NCI-H1436 (cell line): ENCODE results near the gene TF.

Source experiments
- DNase-seq: peaks from one replicate; lab custom pipeline; 2025; lab: John Stamatoyannopoulos, UW

Gene TF

DNA sequence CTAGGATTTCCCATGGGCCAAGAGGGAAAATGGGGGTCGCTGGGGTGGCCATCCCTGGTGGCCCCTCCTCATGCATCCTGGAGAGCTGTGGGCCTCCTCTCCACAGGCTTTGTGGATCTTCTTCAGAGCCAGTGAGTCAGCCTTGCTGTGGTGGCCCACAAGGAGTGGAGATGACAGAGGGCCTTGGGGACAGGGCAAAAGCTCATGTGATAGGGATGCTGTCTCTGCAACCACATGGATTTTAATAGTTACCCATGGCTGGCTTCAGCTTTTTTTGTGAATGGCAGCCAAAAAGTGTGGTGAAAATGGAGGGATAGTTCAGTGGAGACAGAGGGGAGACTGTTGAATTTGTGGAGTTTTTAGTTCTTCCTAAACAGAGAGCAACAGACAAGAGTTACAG, 1.2 kb downstream of the TF start:
- DNase-seq: no peak

DNA sequence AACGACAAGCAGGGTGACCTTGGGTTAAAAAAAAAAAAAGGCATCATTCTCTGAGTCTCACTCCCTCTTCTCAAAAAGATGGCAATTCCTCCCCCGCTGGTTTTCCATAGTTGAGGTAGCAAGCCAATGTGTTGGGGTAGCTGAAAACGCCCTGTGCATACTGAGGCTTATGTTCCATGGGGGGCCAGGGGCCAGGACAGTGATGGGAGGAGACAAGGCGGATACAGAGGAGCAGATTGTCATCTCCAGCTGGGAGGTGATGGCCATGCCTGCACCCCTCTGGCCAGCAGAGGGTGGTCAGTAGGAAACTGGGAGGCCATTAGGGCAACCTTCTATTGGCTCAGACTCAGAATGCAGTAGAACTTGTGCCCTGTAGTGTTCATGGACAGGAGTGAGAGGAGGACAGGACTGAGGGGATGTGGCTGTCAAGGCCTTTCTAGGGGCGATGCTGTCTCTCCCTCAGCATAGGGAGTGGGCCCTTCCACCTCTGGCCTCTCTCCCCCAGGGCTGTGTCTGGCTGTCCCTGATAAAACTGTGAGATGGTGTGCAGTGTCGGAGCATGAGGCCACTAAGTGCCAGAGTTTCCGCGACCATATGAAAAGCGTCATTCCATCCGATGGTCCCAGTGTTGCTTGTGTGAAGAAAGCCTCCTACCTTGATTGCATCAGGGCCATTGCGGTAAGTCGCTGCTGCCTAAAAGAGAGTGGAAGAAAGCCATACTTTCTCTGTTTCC, 1.9 kb downstream of the TF start:
- no peak for DNase-seq

DNA sequence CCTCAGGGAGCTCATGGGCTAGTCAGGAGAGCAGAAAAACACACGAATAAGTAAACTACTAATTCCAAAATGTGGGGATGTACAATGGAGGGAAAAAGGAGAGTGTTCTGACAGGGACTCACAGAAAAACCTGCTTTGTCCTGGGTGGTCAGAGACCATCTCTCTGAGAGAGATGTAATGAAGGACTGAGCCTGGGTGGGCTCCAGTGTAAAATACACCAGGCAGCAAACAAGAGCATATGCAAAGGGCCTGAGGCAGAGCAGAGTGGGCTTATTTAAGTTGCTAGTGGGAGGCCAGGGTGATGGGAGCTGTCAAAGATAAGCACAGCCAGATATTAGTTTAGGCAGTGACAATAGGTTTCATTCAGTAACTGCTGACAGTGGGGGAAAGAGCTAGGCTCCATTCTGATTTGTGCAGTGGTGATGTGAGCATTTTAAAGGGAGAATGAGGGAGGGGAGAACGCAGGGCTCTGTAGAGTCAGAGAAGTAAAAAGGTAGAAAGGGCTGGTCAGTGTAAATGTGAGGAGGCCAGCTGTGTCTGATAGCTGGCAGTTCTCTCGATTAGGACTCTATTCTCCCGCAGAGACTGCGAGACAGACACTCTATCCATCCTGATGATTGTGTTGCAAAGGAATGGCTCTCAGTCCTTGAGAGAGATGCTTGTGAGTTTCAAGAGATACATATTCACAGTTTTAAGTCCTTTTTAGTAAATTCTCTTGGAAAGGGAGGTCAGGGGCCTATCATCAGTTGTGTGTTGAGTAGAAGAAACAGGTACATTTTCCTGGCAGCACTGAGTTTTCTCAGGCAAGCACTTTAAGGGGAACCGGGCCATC, 3.5 kb downstream of the TF start:
- no peak for DNase-seq

DNA sequence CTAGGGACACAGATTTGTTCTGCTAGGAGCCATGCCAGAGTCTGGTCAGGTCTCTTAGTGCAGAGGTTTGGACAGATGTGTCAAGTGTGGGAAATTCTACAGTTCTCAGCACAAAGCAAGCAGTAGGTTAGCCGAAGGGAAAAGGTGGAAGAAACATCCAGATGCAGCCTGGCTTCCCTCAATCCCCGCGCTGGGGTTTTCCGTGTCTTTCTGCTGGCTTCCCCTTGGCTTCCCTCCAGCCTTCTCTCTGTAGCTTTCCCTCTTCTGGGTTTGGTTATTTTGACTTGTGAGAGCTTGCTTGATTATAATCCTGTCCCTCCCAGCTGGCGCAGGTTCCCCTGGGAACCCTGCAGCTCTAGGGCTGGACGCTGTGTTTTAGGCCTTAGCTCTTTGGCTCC, 4.1 kb downstream of the TF start:
- no peak for DNase-seq

DNA sequence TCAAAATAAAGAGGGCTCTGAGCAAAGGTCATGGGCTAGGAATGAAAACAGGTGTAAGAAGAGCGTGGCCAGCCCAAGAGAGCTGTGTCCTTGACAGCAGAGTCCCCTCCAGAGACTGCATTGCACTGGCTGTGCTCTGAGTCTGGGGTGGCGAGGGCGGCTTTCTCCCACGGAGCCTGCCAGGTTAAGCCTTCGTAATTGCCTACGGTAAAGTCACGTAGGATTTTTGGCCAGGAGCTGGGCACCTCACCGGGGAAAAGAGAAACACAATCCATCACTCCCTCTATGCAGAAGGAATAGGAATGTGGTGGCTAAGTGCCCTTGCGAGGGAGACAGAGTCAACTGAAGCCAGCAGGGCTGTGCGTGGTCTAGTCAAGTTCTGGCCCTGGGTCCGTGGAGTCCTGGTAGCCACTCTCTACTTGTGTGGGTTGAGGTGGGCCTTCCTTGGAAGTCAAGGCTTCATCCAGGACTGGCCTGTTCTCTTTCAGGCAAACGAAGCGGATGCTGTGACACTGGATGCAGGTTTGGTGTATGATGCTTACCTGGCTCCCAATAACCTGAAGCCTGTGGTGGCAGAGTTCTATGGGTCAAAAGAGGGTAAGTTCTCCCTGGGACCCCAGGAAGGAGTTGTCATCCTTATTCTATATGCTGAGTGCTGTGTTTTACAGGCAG, 7.0 kb downstream of the TF start:
- no peak for DNase-seq

DNA sequence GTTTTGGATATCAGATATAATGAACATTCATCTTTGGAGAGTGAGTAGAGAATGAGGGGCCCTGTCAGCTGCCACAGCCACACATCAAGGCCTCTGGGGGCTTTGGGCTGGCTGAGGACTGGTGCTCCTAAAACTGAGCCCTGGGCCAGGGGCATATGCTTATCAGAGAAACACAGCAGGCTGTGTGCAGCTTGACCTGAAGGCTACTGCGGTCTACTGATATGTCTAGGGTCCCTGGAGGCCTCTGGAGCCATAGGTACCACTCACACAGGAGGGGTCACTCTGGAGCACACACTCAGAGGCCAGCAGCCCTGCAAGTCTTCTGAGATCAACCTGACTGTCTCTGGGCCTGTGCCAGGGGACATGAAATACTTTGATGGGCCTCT, 7.6 kb downstream of the TF start:
- DNase-seq: no peak

DNA sequence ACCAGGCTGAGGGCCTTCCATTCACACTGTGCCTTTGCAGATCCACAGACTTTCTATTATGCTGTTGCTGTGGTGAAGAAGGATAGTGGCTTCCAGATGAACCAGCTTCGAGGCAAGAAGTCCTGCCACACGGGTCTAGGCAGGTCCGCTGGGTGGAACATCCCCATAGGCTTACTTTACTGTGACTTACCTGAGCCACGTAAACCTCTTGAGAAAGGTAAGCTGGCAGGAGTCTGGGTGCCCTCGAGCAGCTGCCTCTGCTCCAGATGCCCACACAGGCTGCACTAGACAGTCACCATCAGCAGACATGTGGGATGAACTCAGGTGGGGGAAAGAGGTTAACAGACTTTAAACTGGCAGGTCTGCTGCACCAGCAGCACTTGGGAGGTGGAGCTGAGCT, 8.3 kb downstream of the TF start:
- no peak for DNase-seq

DNA sequence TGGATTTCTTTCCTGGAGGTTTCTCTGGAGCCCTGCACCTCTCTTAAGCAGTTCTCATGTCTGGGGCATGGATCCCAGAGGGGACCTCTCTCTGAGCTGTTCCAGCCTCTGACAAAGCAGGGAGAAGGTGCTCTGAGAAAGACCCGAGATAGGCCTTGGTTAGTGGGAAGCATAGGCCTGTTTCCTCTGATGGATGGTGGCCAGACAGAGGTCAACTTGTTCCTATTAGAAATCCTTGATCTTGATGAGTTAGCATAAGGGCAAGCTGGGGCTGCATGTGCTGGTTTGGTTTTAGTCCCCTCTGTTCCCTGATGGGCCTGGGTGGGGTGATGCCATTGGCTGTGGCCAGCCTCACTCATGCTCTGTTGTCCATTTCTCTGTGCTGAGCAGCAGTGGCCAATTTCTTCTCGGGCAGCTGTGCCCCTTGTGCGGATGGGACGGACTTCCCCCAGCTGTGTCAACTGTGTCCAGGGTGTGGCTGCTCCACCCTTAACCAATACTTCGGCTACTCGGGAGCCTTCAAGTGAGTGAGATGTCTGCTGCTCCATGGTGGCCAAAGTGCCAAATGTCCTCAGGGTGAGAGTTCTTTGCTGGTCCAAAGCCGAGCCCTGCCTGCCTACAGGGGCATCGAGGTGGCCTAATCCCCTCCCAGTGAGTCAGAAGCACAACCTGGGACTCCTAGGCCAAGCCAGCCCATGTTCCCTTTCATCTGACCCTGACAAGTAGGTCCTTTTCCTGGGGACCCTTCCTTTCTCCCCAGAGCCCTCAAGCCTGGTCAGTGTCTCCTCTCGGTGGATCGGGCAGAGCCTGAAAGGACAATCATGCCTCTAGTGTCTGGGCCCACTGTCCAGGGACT, 9.0 kb downstream of the TF start:
- DNase-seq: no peak

DNA sequence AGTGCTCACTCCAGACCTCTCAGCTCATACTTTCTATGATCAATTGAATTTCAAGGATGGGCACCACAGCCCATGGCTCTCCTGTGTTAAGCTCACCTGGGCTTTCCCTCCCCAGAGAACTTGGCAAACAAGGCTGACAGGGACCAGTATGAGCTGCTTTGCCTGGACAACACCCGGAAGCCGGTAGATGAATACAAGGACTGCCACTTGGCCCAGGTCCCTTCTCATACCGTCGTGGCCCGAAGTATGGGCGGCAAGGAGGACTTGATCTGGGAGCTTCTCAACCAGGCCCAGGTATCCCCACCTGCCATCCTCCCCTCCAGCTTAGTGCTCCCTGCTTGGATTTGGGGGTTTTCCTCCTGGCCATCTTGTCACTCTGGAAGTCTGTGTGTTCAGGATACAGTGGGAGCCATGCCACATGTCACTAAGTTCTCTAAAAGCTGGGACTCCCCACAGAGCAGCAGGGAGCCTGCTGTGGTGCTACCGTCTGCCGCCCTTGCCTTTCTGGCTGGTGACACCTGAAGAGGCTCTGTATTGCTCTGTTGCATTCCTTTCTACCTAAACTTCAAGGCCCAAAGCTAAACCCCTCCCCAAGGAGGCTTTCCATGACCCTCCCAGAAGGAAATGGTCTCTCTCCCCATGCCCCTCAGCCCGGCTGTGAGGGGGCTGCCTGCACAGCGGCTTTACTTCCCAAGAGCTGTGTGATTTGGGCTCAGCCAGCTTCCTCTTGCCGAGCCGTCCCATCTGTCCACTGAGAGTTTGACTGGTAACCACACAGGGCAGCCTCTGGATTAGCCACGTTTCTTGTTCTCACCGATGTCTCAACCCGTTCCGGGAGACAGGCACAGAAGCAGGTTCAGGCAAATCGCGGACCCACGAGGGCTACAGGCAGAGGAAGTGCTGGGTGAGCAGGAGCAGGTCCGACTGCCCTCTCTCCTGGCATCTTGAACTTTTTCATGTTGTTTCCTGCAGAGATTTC, 10.8 kb downstream of the TF start:
- no peak for DNase-seq

DNA sequence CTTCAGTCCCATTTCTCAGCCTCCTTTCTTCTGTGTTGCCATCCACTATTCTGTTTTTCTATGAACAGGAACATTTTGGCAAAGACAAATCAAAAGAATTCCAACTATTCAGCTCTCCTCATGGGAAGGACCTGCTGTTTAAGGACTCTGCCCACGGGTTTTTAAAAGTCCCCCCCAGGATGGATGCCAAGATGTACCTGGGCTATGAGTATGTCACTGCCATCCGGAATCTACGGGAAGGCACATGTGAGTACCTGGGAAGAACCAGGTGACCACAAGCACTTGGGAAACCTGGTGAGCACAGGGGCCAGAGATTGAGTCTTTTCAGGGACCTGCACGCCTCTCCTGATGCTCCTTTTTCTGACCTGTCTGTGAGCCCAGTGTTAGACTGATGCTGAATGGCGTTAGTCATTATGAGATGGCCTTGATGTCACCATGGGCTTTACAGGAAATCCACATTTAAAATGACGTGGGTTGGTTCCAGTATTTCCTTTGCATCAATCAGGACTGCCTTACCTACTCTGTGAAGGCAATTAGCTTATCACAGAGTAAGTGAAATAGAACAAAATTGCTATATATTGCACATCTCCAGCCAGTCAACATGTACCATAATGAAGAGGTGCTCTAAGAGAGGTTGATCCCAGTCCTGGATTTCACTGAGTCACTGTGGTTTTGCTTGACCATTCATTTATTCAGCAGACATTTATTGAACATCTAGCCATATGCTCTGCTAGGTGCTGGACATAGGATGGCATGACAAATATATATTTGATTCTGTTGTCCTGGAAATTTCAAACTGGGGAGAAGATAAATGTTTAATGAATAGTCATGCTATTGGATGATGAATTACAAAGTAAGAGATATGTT, 11.7 kb downstream of the TF start:
- no peak for DNase-seq

DNA sequence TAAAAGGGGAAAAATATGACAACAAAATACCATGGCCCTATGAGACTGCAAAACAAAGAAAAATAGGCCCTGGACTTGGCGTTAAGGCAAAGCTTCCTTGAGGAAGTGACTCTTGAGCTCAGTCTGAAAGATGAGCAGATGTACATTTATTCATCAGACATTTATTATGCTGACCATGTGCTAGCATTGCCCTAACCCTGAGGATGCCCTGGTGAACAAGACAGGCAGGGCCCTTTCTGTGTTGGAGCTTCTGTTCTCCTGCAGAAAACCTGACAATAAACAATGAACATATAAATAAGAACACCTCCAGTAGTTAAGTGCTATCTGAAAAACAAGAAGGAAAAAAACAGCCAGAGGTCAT, 12.4 kb downstream of the TF start:
- no peak for DNase-seq

DNA sequence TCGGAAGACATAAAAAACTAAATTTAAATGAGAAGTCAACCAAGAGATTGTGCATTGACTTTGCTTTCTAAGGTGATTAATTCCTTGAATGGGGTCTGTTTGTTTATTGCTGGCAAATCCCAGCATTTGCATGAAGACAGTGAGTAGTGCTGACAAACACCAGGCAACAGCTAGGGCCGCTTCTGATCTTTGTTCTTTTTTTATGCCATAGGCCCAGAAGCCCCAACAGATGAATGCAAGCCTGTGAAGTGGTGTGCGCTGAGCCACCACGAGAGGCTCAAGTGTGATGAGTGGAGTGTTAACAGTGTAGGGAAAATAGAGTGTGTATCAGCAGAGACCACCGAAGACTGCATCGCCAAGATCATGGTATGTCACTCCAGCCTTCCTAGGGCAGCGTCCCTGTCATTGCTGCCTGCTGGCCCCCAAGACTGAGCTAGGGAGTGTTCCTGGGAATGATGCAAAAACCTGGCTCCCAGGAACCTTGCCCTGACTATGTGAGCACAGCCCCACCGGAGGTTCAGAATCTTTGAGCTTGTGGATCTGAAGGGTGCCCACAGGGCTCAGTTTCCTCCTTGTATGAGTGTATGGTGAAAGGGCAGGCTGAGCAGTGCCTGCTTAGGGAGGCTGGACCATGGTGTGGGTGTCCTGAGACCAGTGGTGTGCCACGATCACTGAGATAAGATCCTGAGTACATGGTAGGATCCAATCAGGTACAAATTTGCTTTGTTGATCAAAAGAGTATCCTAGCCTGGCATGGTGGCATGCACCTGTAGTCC, 13.0 kb downstream of the TF start:
- DNase-seq: no peak

DNA sequence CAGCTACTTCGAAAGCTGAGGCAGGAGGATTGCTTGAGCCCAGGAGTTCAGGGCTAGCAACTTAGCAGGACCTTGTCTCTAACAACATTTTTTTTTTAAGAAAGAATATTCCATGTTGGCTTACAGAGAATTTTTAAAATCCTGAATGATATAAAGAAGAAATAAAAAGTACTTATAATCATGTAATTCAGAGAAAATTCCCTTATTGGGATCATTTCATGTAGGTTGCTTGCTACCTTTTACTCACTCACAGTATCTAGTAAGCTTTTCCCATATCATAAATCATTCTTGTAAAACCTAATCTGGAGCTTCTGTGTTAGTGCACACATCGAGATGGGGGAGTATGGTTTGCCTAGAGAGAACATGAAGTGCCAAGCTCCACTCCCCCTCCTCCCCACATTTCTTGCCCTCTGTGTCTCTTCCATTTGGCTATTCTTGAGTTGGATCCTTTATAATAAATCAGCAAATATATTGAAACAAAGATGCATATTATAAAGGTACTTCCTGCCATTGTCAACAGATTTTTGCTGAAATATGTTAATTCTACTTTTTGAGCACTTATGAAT, 13.6 kb downstream of the TF start:
- no peak for DNase-seq

DNA sequence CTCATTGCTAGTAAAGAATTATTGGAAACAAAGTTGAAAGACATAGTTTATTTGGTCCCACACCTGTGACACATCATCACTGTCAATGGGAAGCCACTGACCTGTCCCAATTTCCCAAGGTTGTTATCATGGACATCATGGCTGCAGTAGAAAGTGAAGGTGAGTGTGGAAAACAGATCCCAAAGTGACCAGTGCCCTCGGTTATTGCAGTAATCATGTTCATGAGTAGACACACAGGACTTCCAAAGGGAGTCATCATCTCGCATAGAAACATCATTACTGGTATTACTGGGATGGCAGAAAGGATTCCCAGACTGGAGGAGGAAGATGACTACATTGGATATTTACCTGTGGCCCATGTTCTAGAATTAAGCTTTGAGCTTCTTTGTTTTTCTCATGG, 14.7 kb downstream of the TF start:
- DNase-seq: no peak

DNA sequence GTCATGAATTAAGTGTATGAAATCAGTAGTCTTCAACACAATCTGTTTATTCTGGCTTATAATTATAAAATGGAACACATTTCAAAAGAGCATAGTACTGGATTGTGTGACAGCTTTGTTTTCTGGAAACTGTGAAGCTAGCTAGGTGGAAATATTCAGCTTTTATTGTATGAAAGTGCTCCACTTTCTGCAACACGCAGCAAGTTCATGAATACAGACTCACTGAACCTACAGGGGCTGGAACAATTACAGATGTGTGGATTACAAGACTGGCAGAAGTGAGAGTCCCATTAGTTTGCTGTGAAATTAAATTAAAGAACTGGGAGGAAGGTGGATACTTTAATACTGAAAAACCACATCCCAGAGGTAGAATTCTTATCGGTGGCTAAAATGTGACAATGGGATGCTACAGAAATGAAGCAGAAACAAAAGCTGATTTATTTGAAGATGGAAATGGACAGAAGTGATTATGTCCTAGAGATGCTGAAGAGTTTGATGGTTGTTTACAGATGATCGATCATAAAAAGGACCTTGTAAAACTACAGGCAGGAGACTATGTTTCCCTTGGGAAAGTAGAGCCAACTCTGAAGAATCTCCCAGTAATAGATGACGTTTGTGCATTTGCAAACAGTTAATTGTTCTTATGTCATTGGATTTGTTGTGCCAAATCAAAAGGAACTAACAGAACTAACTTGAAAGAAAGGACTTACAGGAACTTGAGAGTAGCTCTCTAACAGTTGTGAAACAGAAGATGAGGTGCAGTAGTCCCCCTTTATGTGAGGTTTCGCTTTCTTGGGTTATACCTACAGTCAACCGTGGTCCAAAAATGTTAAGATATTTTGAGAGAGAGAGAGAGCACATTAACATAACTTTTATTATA, 15.7 kb downstream of the TF start:
- DNase-seq: no peak

DNA sequence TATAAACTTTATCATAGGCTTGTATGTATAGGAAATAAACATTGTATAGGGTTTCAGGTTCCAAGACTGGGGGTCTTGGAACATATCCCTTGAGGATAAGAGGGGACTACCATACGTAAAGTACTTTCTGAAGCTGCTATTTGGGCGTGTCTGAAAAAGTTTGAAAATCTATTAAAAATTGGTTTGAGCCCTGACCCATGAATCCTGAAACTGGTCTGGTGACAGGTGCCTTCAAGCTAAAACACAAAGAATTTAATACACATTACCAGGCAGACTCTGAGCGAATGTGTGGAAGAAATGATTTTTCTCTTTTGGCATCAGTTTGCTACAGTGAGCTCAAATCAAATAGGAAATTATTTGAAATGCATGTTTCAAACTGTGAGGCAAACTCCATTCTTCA, 16.3 kb downstream of the TF start:
- no peak for DNase-seq

DNA sequence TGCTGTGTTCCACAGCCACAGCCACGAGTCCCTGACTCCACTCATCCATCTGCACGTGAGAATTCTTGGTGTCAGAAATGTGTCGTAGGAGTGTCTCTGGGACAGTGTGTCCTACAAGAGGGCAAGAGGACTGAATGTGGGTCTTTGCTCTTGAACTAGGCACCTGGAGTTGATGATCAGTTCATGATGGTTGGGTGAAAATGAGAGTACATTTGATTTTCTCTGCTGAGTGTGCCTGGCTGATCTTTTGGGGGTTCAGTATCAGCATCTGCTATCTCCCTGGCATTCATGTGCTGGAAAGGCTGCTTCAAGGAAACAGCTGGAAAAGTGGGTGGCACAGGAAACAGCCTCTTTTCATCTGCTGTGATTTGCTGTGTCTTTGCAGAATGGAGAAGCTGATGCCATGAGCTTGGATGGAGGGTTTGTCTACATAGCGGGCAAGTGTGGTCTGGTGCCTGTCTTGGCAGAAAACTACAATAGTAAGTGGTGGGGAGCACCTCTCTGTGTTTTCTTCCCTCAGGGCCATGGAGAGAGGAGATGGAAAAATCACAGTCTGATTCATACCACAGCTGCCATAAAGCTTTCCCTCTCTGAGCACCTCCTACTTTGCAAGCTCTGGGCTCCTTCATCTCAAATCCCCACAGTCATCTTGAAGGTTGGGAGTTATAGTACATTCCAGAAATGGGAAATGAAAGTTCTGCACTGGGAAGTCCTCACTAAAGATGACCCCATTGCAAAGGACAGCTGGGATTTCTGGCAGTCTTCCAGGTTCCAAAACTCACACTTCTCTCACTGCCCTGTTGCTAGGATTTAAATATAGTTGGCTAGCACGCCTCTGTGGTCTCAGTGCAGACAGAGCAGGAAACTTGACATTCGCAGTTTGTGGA, 17.8 kb downstream of the TF start:
- no peak for DNase-seq
